ENCODE data around the gene NRG3.

Gene NRG3

DNA sequence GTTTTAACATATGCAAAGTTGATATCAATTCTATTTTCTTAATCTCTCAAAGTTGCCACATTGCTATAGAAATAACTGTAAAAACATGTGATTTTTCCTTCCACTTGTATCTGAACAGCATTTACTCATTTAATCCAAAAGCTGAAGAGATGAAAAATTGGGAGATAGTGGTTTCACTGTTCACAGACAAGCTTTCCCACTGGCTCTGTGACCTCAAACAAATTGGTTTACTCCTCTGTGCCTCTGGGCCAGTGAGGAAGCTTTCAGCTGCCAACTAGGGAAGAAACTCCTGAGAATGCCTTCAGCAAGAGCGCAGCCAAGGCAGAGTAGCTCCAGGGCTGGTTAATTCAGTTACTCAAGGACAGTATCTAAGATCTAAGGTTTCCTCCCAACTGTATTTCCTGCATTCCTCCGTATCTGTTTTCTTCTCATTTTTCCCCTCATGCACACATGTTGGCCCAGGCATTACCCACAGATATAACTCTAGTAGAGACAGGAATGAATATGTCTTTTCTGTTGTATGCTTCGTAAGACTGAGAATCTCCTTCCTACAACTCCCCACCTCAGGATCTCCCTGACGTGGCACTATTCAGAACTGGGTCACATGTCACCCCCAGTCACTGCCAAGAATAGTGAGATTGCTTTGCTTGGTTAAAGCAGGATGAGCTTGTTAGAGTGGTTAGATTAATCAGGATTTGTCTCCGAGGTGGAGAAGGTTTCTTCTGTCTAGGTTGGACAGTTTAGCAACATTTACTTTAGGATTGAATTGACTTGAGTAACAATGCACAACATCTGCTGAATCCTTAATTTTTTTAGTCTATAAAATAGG, 315.7 kb downstream of the NRG3 start:
- Histone ChIP-seq H3K4me2 (ENCODE audit: low read length) (peak overlapping the region; percentile 21), H3K9ac (no peak overlapping the region), H3K4me3 (ENCODE audit: low read depth, low read length) (no peak overlapping the region), H2AFZ (no peak overlapping the region), H3K4me1 (no peaks in the 10 kb centered on the region), H3K79me2 (no peaks in the 10 kb centered on the region), H3K9me3 (ENCODE audit: control insufficient read depth, low read length) (no peaks in the 10 kb centered on the region), H3K27me3 (ENCODE audit: control insufficient read depth, insufficient read depth, low read length) (no peaks in the 10 kb centered on the region), H3K27ac (no peak overlapping the region), H3K36me3 (ENCODE audit: control insufficient read depth, insufficient read depth, low read length) (no peaks in the 10 kb centered on the region)
- TF ChIP-seq, protein P1, sequence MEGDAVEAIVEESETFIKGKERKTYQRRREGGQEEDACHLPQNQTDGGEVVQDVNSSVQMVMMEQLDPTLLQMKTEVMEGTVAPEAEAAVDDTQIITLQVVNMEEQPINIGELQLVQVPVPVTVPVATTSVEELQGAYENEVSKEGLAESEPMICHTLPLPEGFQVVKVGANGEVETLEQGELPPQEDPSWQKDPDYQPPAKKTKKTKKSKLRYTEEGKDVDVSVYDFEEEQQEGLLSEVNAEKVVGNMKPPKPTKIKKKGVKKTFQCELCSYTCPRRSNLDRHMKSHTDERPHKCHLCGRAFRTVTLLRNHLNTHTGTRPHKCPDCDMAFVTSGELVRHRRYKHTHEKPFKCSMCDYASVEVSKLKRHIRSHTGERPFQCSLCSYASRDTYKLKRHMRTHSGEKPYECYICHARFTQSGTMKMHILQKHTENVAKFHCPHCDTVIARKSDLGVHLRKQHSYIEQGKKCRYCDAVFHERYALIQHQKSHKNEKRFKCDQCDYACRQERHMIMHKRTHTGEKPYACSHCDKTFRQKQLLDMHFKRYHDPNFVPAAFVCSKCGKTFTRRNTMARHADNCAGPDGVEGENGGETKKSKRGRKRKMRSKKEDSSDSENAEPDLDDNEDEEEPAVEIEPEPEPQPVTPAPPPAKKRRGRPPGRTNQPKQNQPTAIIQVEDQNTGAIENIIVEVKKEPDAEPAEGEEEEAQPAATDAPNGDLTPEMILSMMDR (IDR thresholded peaks at IDR 0.05) = no peak

DNA sequence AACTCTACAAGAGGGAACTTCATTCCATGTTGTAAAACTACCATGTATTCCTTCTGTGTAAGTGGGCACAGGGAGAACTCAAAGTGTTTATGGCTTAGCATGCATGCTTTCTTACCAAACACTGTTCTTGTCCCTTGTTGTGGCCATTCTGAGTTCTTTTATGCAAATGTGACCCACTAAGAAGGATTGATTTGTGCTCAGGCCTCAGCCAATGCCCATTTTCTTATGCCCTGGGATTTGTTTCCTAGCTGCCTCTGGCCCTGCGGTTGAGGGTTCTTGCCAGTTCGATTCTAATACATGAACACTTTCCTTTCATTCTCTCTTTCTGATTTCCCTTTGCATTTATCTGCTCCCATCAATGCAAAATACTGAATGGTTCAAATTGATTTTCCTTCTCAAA, 316.7 kb downstream of the NRG3 start:
- no peak overlapping the region for H3K27ac ChIP-seq
- TF ChIP-seq, protein P1 (IDR thresholded peaks at IDR 0.05) = no peak
- H3K9me3 ChIP-seq (ENCODE audit: control insufficient read depth, low read length) = no peaks in the 10 kb centered on the region
- H3K4me2 ChIP-seq (ENCODE audit: low read length) = no peak overlapping the region
- no peaks in the 10 kb centered on the region for H3K36me3 ChIP-seq (ENCODE audit: control insufficient read depth, insufficient read depth, low read length)
- no peaks in the 10 kb centered on the region for H3K27me3 ChIP-seq (ENCODE audit: control insufficient read depth, insufficient read depth, low read length)
- no peak overlapping the region for H2AFZ ChIP-seq
- no peak overlapping the region for H3K9ac ChIP-seq
- H3K4me1 ChIP-seq = no peaks in the 10 kb centered on the region
- no peak overlapping the region for H3K4me3 ChIP-seq (ENCODE audit: low read depth, low read length)
- no peaks in the 10 kb centered on the region for H3K79me2 ChIP-seq

DNA sequence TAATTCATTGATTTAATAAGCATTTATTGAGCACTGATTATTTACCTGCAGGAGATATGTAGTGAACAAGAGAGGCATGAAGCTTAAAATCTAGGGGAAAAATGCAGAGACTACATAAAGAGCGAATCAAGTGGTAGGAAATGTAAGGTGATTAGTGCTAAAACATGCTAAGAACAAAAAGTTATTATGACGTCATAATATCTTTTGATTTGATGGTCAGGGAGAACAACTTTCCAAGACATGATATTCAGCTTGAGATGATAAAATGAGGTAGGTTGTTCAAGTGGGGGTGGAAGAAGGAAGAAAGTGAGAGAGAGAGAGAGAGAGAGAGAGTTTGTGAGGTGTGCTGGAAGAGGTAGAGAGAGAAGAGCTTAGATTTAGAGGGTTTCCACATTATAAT, 317.7 kb downstream of the NRG3 start:
- H3K4me1 ChIP-seq = no peaks in the 10 kb centered on the region

DNA sequence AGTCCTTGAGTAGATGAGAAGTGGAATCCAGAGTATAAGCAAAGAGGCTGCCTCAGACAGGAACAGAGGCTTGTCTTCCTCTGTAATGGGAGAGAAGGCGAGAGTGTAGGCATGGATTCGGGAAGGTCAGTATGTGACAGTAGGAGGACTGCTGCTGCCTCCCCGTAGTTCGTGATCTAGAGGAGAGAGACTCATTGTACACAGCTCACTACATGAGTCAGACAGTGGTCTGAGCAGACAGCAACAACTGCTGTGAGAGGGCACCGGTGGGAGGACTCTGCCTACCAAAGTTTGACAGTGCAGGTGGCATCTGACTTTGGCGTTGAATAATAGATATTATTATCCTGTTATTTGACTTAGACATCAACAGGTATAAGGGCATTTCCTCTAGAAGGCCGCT, 319.4 kb downstream of the NRG3 start:
- no peaks in the 10 kb centered on the region for H3K27me3 ChIP-seq (ENCODE audit: control insufficient read depth, insufficient read depth, low read length)
- no peak overlapping the region for H3K27ac ChIP-seq
- H3K4me3 ChIP-seq (ENCODE audit: low read depth, low read length) = no peak overlapping the region
- no peaks in the 10 kb centered on the region for H3K4me1 ChIP-seq
- TF ChIP-seq, protein P1 (IDR thresholded peaks at IDR 0.05) = no peak
- H3K79me2 ChIP-seq = no peaks in the 10 kb centered on the region
- no peak overlapping the region for H3K4me2 ChIP-seq (ENCODE audit: low read length)
- H3K36me3 ChIP-seq (ENCODE audit: control insufficient read depth, insufficient read depth, low read length) = no peaks in the 10 kb centered on the region
- no peaks in the 10 kb centered on the region for H3K9me3 ChIP-seq (ENCODE audit: control insufficient read depth, low read length)
- no peak overlapping the region for H3K9ac ChIP-seq
- no peak overlapping the region for H2AFZ ChIP-seq

More for the DNA sequence above, 317.7 kb downstream of the NRG3 start:
- TF ChIP-seq, protein P1 (IDR thresholded peaks at IDR 0.05) = no peak
- H2AFZ ChIP-seq = no peak overlapping the region
- no peak overlapping the region for H3K27ac ChIP-seq
- no peaks in the 10 kb centered on the region for H3K36me3 ChIP-seq (ENCODE audit: control insufficient read depth, insufficient read depth, low read length)
- no peak overlapping the region for H3K4me3 ChIP-seq (ENCODE audit: low read depth, low read length)
- H3K9ac ChIP-seq = no peak overlapping the region
- no peaks in the 10 kb centered on the region for H3K79me2 ChIP-seq
- no peaks in the 10 kb centered on the region for H3K9me3 ChIP-seq (ENCODE audit: control insufficient read depth, low read length)
- no peak overlapping the region for H3K4me2 ChIP-seq (ENCODE audit: low read length)
- H3K27me3 ChIP-seq (ENCODE audit: control insufficient read depth, insufficient read depth, low read length) = no peaks in the 10 kb centered on the region

DNA sequence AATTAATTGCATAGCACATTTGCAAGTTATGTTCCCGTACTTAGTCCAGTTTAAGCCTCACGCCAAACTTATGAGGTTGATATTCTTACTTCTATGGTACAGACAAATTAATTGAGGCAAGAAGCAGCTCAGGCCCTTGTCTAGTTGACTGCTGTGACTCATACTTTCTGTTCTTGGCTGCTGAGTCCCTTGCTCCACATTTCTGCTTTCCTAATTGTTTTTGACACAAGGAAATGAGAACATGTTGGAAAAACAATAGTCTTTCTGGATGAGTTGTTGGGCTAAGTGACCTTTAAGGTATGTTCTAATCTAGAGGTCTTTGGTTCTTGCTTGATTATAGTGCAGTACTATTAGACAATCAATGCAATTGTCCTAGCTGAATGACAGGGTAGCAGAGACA, 331.8 kb downstream of the NRG3 start:
- Histone ChIP-seq H3K9me3 (ENCODE audit: control insufficient read depth, low read length) (no peaks in the 10 kb centered on the region), H3K4me3 (ENCODE audit: low read depth, low read length) (no peak overlapping the region), H3K9ac (no peak overlapping the region), H3K36me3 (ENCODE audit: control insufficient read depth, insufficient read depth, low read length) (no peaks in the 10 kb centered on the region), H3K4me2 (ENCODE audit: low read length) (no peak overlapping the region), H3K79me2 (no peaks in the 10 kb centered on the region), H3K27ac (no peak overlapping the region), H3K4me1 (no peaks in the 10 kb centered on the region), H3K27me3 (ENCODE audit: control insufficient read depth, insufficient read depth, low read length) (no peaks in the 10 kb centered on the region), H2AFZ (no peak overlapping the region)
- TF ChIP-seq, protein P1 (IDR thresholded peaks at IDR 0.05) = no peak

All from parathyroid adenoma (tissue), 2 donors.